GM12878 (cell line): Measurements from ENCODE around the gene USH2A.

ENCODE experiments used
- BACH1 ChIP-seq: fragments of 450-650 bp; IDR thresholded peaks from 2 replicates; pipeline ENCODE4 v1.6.1; 2017; ENCODE audit warnings: mild to moderate bottlenecking, borderline replicate concordance
- CHD2 ChIP-seq: IDR thresholded peaks from 2 replicates; pipeline ENCODE4 v1.6.1; 2011; ENCODE audit warnings: low read depth, low read length, improper control_type of control experiment, borderline replicate concordance
- E2F8 ChIP-seq: fragments of 450-650 bp; IDR thresholded peaks from 2 replicates; pipeline ENCODE4 v1.6.1; 2018; ENCODE audit warnings: mild to moderate bottlenecking, low read depth, moderate library complexity; ENCODE audit not compliant: partially characterized antibody
- HDAC6 ChIP-seq: fragments of 200-600 bp; sonication (generic); IDR thresholded peaks from one replicate; pipeline ENCODE4 v1.8.0; 2017; ENCODE audit warnings: antibody characterized with exemption; ENCODE audit not compliant: unreplicated experiment
- JUNB ChIP-seq: IDR thresholded peaks from 2 replicates; pipeline ENCODE4 v1.6.1; 2016; ENCODE audit warnings: antibody characterized with exemption, mild to moderate bottlenecking
- RAD21 ChIP-seq: IDR thresholded peaks from 2 replicates; pipeline ENCODE4 v1.6.1; 2011; ENCODE audit warnings: mild to moderate bottlenecking, low read depth, low read length, moderate library complexity; ENCODE audit not compliant: insufficient read depth
- REST ChIP-seq: IDR thresholded peaks from 2 replicates; pipeline ENCODE4 v1.6.1; 2012; ENCODE audit warnings: mild to moderate bottlenecking, low read depth, low read length
- STAT1 ChIP-seq: fragments of 450-650 bp; conservative IDR thresholded peaks from 2 replicates; pipeline ENCODE4 v1.6.1; 2014; ENCODE audit warnings: antibody characterized with exemption, mild to moderate bottlenecking
- YBX1 ChIP-seq: fragments of 450-650 bp; IDR thresholded peaks from 2 replicates; pipeline ENCODE4 v1.6.1; 2016; ENCODE audit warnings: antibody characterized with exemption
- TF ChIP-seq, protein P1 (sequence below), 3 experiments: IDR thresholded peaks in 2 of 3; conservative IDR thresholded peaks in 1 of 3; 2 replicates each; pipeline ENCODE4 v1.5.1; 2011; ENCODE audit warnings: low read depth in 3 of 3, low read length in 3 of 3, mild to moderate bottlenecking in 3 of 3, control low read depth in 2 of 3, moderate library complexity in 2 of 3, inconsistent platforms in 1 of 3, mixed read lengths in 1 of 3; ENCODE audit not compliant: control insufficient read depth in 2 of 3, insufficient read depth in 1 of 3; ENCODE audit errors: extremely low read depth in 1 of 3
- TF ChIP-seq, protein P2 (sequence below): IDR thresholded peaks from 2 replicates; pipeline ENCODE4 v1.6.1; 2011; ENCODE audit warnings: borderline replicate concordance, low read depth, mild to moderate bottlenecking, moderate library complexity, mixed read lengths, low read length; ENCODE audit not compliant: insufficient read depth; ENCODE audit errors: extremely low read length

DNA sequence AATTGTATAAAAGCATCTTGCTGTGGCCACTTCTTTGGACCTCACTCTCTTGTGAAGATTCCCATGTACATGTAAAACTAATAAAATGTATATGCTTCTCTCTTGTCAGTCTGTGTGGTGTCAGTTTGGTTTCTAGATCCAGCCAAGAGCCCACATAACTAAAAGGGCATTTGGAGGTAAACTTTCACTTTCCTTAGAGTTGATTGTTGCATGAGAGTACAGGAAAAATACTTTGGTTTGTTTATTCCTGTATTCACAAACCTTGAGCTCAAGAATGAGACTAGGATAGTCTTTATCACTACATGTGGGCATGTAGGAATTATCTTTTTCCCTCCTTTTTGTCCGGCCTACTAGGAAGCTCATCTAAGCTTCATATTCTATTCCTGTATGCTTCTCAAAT, 805.3 kb downstream of the USH2A start:
- TF ChIP-seq, protein P1, sequence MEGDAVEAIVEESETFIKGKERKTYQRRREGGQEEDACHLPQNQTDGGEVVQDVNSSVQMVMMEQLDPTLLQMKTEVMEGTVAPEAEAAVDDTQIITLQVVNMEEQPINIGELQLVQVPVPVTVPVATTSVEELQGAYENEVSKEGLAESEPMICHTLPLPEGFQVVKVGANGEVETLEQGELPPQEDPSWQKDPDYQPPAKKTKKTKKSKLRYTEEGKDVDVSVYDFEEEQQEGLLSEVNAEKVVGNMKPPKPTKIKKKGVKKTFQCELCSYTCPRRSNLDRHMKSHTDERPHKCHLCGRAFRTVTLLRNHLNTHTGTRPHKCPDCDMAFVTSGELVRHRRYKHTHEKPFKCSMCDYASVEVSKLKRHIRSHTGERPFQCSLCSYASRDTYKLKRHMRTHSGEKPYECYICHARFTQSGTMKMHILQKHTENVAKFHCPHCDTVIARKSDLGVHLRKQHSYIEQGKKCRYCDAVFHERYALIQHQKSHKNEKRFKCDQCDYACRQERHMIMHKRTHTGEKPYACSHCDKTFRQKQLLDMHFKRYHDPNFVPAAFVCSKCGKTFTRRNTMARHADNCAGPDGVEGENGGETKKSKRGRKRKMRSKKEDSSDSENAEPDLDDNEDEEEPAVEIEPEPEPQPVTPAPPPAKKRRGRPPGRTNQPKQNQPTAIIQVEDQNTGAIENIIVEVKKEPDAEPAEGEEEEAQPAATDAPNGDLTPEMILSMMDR (IDR thresholded peaks at IDR 0.05 in 2 of 3, conservative IDR thresholded peaks at IDR 0.05 in 1 of 3; ENCODE audit: control insufficient read depth in 2 of 3, extremely low read depth in 1 of 3, insufficient read depth in 1 of 3, low read depth in 3 of 3, low read length in 3 of 3) = no peak
- TF ChIP-seq E2F8 = no peak
- TF ChIP-seq JUNB = no peak
- TF ChIP-seq CHD2 = no peak
- no peak for TF ChIP-seq REST
- TF ChIP-seq STAT1 = no peak
- no peak for TF ChIP-seq YBX1
- no peak for TF ChIP-seq RAD21
- TF ChIP-seq, protein P2, sequence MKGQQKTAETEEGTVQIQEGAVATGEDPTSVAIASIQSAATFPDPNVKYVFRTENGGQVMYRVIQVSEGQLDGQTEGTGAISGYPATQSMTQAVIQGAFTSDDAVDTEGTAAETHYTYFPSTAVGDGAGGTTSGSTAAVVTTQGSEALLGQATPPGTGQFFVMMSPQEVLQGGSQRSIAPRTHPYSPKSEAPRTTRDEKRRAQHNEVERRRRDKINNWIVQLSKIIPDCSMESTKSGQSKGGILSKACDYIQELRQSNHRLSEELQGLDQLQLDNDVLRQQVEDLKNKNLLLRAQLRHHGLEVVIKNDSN = no peak
- no peak for TF ChIP-seq BACH1
- no peak for TF ChIP-seq HDAC6
